Measurements from ENCODE around the gene GPR83.
"Not testable (repeated sequence)": the region's sequence is repeated elsewhere in the genome, so short reads cannot be mapped to it uniquely, and the experiment has no call there.

GPR83 gene

DNA sequence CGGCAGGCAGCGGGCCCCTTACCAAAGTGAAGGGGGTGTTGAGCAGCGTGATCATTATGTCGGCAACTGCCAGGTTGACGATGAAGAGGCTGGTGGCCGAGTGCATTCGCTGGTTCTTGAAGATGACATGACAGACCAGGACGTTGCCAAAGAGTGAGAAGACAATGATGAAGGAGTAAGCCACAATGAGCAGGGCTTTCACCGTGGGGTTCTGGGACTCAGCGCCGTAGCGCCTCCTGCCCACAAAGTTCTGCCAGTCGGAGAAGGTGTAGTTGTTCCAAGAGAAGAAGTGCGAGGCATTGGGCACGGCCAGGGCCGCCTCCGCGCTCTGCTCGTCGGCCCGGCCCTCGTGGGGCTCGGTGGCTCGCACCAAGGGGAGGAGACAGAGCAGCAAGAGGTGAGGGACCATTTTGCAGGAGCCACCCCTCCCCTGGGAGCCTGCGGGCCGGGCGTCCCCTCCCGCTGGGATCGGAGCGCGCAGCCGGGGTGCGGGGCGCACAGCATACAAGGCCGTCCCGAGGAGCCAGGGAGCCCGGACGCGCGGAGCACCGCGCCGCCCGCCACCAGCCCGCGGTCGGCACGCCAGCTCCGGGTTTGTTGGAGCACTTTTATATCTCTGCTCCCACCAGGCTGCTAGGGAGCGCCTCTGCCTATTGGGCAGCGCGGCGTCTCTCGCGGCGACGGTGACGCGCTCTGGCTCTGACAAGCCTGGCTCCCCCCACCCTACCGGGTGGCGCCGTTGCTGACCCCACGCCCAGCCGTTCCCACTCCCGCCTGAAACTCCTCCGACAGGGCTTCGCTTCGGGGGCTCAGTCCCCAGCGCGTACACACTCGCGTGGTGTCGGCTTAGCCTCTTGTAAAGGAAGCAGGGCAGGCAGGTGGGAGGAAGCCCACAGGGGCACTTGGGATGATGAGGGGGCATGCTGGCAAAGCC is at the start of gene GPR83:
Gene GPR83, minus strand, starts transcription at position 581 of the 934 bp plus-strand sequence. Its CDS starts 172 bp downstream, at position 409.
- DNase-seq (ENCODE audit: low read depth in 2 of 2, low spot score in 1 of 2) = no peak

DNA sequence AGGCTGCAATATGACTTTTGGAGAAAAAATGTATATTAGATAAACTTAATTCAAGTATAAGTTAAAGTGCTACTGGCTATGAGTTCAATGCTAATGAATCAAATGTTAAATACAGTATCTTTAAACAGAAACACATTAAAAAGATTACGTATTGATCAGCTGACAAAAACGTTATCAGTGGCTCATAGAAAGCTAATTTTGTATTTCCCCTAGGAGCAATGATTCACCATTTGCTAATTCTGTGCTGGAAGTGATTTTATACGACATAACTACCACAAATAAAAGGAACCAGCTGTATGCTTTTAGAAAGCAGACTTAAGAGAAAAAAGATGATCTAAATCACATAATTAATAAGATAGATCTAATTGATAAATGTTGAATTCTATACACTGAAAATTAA is 48.8 kb upstream of the GPR83 start:
- DNase-seq (ENCODE audit: low read depth in 2 of 2, low spot score in 1 of 2) = no peak

DNA sequence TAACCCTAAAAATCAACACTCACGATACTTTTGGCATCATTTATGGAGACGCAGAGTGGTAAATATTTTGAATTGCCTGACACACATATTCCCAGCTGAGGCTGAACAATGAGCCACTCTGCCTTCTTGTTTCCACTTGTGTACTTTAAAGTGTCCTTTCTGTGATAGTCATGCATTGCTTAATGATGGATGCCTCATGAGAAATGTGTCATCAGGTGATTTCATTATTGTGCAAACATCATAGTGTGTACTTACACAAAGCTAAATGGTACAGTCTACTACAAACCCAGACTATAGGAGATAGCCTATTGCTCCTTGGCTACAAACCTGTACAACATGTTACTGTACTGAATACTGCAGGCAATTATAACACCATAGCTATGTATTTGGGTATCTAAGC is 48.2 kb upstream of the GPR83 start:
- DNase-seq (ENCODE audit: low read depth in 2 of 2, low spot score in 1 of 2) = no peak

DNA sequence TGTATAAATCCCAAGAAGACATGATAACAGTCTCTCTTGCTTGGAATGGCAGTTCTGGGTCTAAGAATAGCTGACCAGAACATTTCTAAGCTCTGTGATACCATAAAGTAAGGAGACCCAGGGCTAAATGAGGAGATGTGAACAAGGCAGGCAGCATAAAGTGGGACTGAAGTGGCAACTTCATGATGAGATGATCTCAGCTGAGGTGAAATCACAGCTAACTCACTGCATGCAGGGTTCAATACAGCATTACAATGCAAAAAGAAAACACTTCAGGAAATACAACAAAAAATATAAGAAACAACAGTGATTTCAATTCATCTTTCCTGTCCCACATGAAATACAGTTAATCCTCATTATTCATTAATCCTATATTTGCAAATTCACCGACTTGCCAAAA is 47.8 kb upstream of the GPR83 start:
- DNase-seq (ENCODE audit: low read depth in 2 of 2, low spot score in 1 of 2) = no peak

DNA sequence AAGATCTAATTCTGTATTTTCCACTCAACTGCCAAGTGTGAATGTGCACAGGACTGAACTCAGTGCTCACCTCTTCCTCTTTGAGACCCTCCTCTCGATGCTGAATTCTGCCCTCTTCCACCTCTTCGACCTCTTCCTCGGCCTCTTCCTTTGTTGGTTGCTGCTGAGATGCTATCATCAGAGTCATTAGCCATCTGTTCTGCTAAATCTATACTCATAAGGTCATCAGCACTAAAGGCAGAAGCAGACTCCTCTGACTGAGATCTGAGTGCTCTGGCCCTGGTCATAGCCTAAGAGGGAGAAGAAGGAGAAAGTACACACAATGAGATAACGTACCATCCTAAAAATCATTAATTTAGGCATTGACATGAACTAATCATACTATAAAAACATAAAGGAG is 45.9 kb upstream of the GPR83 start:
- DNase-seq (ENCODE audit: low read depth in 2 of 2, low spot score in 1 of 2) = no peak

DNA sequence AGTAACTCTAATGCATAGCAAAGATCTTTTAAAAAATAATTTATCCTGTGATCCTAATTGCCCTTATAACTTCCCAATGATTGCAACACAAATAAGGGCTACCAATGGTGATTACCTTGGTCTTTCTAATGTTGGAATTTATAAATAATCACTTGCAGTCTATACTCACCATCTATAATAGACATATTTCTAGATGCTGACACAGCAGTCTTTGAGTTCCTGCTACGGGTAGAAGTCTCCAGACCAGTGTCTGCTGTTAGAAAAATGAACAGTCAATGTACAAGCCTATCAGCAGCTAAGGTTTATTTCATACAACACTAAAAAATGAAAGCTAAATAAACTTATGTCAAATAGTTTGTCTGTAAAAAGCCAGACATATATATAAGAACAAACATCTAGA is 44.4 kb upstream of the GPR83 start:
- DNase-seq (ENCODE audit: low read depth in 2 of 2, low spot score in 1 of 2) = no peak

DNA sequence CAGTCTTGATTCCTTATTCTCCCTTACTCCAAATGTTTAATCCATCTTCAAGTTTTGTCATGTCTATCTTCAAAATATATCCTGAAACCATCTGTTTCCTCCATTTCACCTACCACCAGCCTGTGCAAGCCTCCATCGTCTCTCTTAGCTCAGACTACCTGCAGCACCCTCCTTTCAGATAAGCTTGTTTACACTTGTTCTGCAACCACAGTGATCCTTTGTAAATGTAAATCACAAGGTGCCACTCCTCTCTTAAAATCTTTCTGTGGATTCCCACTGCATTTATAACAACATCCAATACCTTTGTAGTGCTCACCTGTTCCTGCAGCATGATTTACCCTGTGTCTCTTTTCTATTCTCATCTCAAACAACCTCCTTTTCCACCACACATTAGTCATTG is 31.8 kb upstream of the GPR83 start:
- no peak for DNase-seq (ENCODE audit: low read depth in 2 of 2, low spot score in 1 of 2)

DNA sequence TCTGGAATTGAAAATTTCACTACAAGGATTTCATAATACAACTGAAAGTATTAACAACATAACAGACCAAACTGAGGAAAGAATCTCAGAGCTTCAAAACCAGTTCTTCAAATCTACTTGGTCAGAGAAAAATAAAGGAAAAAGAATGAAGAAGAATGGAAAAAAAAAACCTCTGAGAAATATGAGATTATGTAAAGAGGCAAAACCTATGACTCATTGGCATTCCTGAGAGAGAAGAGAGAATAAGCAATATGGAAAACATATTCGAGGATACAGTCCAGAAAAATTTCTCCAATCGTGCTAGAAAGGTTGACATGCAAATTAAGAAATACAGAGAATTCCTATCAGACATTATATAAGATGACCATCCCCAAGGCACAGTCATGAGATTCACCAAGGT is 23.4 kb upstream of the GPR83 start:
- DNase-seq (ENCODE audit: low read depth in 2 of 2, low spot score in 1 of 2) = no peak

DNA sequence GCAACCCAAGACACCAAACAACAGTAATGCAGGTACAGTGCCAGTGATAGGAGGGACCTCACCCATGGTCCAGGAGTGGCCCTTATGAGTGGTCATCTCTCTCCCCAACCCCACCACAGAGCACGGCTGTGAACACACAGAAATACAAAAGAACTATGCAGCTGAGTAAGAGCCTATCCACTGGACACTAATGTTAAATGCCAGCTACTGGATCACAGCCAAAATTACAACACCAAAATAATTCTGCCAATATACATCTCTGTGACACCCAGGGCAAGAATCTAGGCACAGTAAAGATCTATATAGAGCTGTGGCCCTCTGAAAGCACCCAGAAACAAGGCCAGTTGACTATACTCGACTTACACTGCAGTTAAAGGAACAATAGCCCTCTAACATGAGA is 22.8 kb upstream of the GPR83 start:
- no peak for DNase-seq (ENCODE audit: low read depth in 2 of 2, low spot score in 1 of 2)

DNA sequence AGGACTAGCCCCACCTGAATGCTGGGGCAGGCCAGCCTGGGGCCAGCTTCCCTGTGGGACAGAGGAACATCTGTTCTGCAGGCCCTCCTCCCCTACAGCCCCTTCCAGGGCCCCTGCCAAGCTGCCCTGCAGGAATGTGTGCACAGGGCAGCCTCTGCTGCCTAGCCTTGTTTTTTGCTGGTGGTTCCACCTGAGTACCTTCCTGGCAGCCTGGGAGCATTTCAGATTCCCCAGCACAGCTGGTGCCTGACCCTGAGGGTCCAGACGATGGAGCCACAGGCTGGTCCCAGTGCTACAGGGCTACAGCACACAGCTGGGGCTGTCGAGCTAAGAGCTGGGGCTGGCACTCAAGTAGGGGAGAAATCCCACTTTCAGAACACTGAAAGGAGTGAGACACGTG is 22.3 kb upstream of the GPR83 start:
- DNase-seq (ENCODE audit: low read depth in 2 of 2, low spot score in 1 of 2) = no peak

DNA sequence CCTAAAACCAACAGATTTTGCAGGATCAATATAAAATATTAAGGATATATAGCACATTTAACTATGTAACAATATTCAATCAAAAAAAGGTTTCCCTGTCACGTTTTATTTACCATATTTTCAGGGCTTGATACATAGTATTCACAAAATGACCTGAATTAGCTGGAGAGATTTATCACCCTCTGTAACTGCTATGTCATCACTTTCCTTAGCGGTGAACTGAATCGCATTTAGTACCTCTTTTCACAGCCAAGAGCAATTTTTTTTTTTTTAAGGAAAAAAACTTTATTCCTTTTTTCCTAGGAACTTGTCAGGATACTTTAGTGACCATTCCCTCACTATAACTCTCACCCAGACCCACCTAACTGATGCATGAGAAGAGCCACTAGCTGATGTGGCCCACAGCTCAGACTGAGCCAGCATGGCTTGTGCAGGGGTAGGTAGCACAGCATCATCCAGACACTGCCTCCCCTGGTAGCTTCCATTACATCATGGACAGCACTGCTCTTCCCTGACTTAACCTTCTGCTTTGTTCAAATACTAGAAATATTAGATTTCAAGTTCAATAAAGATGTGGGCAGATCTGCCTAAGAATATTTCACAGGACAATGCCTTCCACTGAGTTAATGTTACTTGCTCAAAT is 17.0 kb upstream of the GPR83 start:
- no peak for DNase-seq (ENCODE audit: low read depth in 2 of 2, low spot score in 1 of 2)

DNA sequence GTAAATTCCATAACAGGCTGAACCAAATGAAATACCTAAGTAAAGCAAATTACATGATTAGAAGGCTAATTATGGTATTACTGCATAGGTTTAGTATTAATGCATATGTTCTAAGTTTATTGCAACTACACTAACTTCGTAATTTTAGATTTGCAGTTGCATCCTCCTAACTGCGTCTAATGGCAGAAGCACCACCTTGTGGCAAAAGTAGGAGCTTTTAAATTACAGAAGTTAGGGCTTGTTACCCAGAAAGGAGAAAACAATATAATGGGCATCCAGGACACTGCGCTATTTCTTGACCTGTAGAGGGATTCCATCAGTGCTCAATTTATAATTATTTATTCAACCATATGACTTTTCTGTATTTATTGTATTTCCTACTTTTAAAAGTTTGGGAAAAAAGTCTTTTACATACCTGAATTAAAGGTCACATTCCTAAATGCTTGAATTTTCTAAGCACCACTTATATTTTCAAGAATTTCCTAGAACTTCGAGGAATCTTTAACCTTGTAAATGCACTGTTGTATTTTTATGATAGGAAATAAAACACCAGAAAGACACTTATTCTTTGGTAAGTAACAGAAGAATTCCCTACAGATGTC is 16.3 kb upstream of the GPR83 start:
- DNase-seq (ENCODE audit: low read depth in 2 of 2, low spot score in 1 of 2) = no peak

DNA sequence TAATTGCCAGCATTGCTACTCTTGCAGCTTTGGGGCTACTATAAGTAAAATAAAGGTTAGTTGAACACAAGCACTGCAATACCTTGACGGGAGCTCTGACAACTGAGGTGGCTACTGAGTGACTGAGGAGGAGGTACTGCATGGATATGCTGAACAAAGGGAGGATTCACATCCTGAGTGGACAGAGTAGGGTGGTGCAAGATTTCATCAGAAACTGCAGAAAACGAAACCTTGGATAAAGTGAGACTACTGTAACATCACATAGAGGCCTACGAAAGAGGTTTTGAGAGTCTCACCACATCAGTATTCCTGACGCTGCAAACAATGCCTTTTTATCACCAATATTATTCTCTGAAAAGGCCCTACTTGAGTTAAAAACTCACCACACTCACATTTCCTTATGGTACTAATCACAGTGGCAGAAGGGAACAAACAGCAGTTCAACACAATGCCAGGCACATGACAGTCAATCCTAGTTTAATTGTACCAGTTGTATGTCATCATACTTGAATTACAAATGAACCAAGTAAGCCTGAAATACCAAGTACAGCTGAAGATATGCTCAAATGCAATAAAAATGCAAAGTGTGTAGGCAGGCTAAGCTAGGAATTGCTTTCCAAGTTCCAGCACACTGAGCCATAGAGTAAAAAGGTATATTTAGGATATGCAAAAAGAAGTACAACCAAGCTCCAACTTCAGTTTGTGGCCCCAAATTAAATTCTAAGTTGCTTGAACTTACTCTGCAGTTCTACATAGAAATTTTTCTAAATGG is 4.0 kb upstream of the GPR83 start:
- DNase-seq (ENCODE audit: low read depth in 2 of 2, low spot score in 1 of 2) = no peak

DNA sequence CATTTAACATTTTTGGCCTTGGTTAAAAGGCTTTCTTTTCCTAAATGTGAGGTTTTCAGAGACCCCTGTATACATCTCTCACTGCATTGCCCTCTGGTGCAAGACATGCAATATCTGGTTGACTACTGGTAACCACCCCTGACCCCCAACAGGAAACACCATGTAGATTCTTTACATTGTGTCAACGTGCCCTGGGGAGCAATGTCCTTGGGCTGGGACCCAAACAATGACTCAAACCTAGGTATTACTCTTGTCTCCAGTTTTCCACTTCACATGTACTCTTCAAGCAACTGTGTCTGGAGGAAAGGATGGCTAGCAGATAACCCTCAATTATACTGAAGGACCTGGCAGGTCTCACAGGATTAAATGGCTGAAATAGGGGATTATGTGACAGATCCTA is 1.1 kb upstream of the GPR83 start:
- no peak for DNase-seq (ENCODE audit: low read depth in 2 of 2, low spot score in 1 of 2)

DNA sequence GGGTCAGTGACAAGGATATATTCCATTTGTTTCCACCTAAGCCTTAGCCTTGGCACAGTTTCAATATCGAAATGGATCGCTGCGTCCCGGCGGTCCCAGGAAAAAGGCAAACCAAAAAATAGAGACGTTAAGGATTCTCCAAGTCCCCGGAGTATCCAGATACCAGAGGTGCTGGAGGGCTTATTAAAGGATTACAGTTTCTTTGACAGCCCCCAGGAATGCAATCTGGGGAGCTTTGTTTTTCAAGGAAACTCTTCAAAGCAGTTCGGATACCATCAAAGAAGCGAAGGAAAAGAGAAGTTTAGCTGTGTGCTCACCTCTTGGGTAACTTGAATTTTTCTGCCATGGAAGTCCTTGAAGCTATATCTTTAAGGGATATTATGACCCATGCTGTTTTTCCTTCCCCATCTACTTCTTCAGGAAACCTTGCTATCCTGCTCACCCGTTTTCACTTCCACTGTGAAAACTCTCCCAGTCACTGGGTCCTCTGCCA is 600 bp upstream of the GPR83 start:
- no peak for DNase-seq (ENCODE audit: low read depth in 2 of 2, low spot score in 1 of 2)

DNA sequence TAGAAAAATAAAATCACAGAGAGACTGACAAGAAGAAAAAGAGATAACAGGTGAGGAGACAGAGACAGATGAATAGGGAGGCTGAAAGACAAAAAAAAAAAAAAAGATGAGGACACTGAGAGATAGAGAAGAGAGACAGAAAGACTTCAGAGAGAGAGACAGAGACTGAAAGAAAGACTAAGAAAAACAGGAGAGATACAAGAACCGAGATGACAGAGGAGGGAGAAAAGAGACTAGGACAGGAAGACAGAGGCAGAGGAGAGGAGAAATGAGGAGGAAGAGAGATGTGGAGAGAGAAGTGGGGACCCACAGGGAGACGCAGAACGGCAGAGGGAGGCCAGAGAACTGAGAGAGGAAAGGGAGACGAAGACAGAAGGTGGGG is 771 bp downstream of the GPR83 start:
- DNase-seq (ENCODE audit: low read depth in 2 of 2, low spot score in 1 of 2) = no peak

DNA sequence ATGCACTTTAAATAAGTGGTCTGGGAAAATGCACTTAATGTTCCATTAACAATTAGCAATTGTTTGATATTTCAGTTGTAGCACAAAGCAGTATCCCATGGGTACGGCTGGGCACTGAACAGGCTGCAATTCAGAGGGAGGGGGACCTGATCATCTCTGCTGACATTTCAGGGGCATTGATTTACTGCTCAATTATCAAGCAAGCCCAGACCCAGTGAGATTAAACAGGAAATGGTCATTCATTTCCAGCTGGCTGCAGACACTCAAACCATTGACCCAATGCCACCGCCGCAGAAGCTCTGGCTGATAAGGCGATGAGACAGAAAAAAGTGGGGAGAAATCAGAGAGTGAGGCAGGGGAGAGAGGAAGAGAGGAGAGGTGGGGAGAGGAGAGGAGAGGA is 1.2 kb downstream of the GPR83 start:
- DNase-seq (ENCODE audit: low read depth in 2 of 2, low spot score in 1 of 2) = no peak

DNA sequence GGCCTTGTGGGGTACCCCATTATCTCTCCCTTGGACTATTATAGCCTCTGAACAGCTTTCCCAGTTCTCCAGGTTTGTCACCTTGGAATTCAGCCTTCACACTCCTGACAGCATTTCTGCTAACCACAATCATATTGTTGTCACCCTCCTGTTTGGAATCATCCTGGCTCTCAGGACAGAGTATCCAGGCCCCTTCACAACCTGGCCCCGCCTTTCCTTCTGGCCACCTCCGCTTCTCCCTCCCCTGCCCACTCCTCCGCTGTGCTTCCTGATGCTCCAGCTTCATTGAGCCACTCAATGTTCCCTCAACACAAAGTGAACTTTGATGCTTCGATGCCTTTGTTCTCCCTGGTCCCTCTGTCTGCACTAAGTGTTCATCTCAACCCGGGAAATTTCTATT is 3.1 kb downstream of the GPR83 start:
- no peak for DNase-seq (ENCODE audit: low read depth in 2 of 2, low spot score in 1 of 2)

DNA sequence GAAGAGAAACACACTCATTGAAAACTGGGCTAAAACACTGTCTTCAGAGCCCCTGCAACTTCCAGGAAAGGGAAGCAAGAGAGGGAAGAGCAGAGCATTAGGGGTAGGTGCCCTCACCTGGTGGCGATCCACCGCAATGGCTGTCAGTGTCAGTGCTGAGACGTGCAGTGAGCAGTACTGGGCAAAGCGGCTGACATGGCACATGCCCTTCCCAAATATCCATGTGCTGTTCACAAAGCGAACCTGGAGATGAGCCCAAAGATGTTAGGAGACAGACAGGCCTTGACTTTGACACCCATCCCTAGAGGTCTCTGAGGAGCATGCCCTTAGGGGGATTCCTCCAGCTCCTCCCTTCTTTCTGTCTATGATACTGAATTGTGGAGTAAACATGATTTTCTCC is 4.9 kb downstream of the GPR83 start:
- DNase-seq (ENCODE audit: low read depth in 2 of 2, low spot score in 1 of 2) = no peak

DNA sequence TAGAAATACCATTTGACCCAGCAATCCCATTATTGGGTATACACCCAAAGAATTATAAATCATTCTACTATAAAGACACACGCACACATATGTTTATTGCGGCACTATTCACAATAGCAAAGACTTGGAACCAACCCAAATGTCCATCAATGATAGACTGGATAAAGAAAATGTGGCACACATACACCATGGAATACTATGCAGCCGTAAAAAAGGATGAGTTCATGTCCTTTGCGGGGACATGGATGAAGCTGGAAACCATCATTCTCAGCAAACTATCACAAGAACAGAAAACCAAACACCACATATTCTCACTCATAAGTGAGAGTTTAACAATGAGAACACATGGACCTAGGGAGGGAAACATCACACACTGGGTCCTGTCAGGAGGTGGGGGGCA is 9.3 kb downstream of the GPR83 start:
- DNase-seq (ENCODE audit: low read depth in 2 of 2, low spot score in 1 of 2) = not testable (repeated sequence)

DNA sequence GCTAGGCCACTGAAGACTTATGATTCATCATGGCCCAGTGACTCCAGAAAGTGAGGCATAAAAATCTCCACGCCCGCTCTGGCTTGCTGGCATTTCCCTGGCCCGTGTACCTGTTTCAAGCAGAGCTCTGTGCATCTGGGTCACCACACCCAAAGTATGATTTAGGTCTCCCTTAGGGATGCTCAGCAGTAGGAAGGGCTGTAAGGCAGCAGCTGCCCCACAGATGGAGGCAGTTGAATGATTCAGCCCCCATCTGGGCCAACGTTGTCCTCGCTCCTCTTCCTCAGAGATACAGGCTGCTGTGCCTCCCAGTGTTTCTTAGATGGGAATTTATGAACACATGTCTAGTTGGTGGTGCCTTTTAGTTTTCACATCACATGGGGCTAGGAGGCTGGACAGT is 21.6 kb downstream of the GPR83 start:
- DNase-seq (ENCODE audit: low read depth in 2 of 2, low spot score in 1 of 2) = no peak
